GM12872 (cell line): ENCODE data around the gene ZNF646.

Source experiments
- CTCF ChIP-seq: IDR thresholded peaks from 3 replicates; pipeline ENCODE4 v1.5.1; 2011; ENCODE audit warnings: low read depth, mild to moderate bottlenecking, low read length, moderate library complexity; ENCODE audit not compliant: insufficient read depth

The ZNF646 gene

DNA sequence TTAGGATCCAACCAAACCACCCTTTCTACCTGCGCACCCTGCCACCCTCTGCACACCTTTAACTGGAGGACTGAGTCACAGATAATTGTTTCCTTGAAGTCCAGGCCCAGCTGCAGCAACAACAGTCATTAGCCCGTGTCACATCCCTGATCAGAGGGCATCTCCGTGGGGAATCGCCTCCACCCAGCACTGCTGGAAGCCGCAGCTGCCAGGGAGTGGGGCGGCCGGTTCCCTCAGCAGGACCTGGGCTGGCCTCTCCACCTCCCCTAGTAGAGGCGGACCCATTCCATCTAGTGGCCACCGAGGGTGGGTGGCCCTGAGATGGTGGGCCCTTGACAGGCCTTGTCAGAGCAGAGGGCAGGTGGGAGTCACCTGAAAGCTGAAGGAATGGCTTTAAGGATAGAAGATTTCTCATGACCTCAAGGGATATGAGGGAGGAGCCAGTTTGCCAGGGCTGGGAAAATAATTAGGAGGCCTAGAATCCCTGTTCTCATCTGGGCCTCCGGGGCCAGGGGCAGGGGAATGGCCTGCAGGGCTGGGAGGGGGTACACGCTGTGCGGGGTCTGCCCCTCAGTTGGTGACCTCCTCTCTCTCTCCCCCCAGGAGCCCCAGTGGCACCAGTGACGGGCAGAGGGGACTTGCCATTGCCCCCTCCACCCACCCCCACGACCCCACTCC lies 8.3 kb downstream of the ZNF646 start:
- no peak for TF ChIP-seq CTCF

DNA sequence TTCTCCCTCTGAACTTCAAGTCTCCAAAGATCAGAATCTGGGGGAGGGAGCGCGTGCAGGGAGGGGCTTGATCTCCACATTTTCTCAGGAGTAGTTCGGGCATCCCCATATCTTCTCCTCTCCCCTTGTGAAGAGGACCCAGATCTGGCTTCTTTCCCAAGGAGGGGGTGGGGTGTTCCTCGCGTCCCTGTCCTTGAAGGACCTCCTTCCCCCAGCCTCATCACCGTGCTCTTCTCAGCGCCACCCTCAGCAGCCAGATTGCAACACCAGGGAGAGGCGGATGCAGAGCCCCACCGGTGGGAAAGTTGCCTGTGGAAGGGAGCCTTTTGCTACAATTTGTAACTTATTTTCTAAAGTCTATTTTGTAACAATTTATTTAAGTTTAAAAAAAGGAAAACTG lies 8.9 kb downstream of the ZNF646 start:
- TF ChIP-seq CTCF = no peak

DNA sequence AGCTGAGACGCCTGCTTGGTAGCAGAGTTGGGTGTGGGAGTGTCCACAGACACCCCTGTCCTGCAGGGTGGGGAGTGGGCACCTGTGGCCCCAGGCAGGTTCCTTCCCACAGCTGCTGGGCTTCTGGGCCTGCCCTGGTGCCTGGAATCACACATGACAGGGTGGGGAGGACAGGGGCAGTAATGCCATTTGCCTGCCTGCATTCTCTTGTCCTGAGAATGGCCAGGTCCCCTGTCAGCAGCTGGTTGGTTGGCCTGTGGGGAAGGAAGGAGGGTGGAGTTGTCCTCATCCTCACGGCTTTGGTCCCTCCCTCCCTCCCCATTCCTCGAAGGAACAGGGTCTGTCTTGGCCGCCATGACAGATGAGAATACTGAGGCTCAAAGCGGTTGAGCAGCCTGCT lies 9.3 kb downstream of the ZNF646 start:
- no peak for TF ChIP-seq CTCF

DNA sequence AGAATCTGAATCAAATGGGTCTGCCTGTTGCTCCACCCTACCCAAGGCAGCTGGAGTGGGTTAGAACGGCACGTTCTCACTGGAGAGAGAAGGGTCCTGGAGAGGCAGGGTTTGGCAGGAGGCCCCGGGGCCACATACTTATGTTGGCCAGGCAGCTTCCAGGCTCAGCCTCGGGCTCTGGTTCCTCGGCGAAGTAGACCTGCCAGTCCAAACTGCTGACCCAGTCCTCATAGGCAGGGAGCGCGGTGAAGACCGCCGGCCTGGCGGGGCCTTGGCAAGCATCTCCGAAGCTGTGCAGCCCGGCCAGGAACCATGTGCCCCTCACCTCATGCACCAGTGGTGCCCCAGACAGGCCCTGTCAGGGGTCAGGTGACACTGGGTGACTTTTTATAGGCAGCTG lies 9.8 kb downstream of the ZNF646 start:
- no peak for TF ChIP-seq CTCF

- TF ChIP-seq CTCF = no peak
Measured at GRCh38 chr16:31084584-31085302, 10.5 kb downstream of the ZNF646 start.

GRCh38 chr16:31085411-31085810 lies 11.2 kb downstream of the ZNF646 start:
- no peak for TF ChIP-seq CTCF

DNA sequence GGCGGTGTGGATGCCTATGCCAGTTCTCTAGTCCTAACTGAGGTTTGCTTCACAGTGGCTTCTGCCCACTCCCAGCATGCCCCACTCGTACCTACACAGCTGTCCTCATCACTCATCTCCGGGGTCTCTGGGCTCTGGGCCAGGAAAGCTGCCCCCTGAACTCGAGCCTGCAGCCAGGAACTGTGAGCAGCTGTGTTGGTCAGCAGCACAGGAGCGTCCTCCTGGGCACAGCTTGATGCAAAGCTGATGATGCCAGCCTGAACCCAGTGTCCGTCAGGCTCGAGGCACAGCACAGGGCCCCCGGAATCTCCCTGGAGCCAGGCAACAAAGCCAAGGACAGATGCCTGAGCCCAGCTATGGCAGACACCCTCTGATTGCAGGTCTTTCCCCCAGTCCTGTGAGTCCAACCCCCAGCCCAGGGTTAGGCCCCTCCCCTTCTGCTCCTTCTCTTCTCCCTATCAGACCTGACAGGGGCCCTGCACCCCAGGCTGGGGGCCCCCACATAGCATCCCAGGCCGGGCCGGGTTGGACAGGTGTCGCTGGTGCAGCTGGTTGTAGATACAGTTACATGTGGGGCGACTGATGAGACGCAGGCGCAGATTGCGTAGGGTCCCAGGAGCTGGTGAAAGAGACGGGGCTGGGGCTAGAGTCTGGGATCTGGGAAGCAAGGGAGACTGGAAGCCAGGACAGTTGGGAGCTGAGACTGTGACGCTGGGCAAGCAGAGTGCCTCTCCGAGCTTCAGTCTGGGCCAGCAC lies 11.8 kb downstream of the ZNF646 start:
- no peak for TF ChIP-seq CTCF
